Transverse colon (tissue), 4 donors: ENCODE measurements around the gene IRF4. TPM values are rescaled to one million over a fixed set of nuclear protein-coding genes. Genes with fewer than 3 reads are reported as not detected.

Experiments
- DNase-seq: peaks from one replicate; pipeline ENCODE4 v3.0.0-alpha.2; 2019
- H3K27ac ChIP-seq, 4 donors: fragments of 200-600 bp; sonication (generic); 2 replicates each; pipeline ENCODE4 v1.5.1; 2016 to 2018; ENCODE audit warnings: inconsistent platforms in 4 of 4
- H3K27me3 ChIP-seq: fragments of 200-600 bp; sonication (generic); 2 replicates; pipeline ENCODE4 v1.5.1; 2017; ENCODE audit warnings: inconsistent platforms
- H3K36me3 ChIP-seq, 4 donors: fragments of 200-600 bp; sonication (generic); 2 replicates each; pipeline ENCODE4 v1.5.1; 2017 to 2019; ENCODE audit warnings: inconsistent platforms in 4 of 4
- H3K4me1 ChIP-seq, 4 donors: fragments of 200-600 bp; sonication (generic); 2 replicates each; pipeline ENCODE4 v1.5.1; 2017 to 2020; ENCODE audit warnings: inconsistent platforms in 4 of 4
- H3K4me3 ChIP-seq, 4 donors: fragments of 200-600 bp; sonication (generic); 1 replicate in 1 of 4; 2 replicates in 3 of 4; pipeline versions ENCODE4 v1.5.1 to v1.6.1; 2017 to 2019; ENCODE audit warnings: inconsistent platforms in 4 of 4
- H3K9me3 ChIP-seq, 2 donors: fragments of 200-600 bp; sonication (generic); 2 replicates each; pipeline ENCODE4 v1.5.1; 2017 to 2019; ENCODE audit warnings: inconsistent platforms in 2 of 2
- EP300 ChIP-seq: sonication (generic); formaldehyde crosslinking; IDR thresholded peaks from one replicate; pipeline ENCODE4 v1.6.1; 2017; ENCODE audit warnings: antibody characterized with exemption, low read depth
- POLR2A ChIP-seq: fragments of 450-650 bp; IDR thresholded peaks from one replicate; pipeline ENCODE4 v1.6.1; 2016; ENCODE audit warnings: antibody characterized with exemption, mild to moderate bottlenecking, moderate library complexity
- POLR2AphosphoS5 ChIP-seq, 3 donors: sonication (generic); formaldehyde crosslinking; IDR thresholded peaks; one replicate each; pipeline ENCODE4 v1.6.1; 2016; ENCODE audit warnings: antibody characterized with exemption in 3 of 3
- WGBS, 2 donors: methylation state at CpG; one replicate each; pipeline ENCODE4 v1.1.5; 2018; ENCODE audit warnings: low coverage in 1 of 2; 5-methylcytosine and 5-hydroxymethylcytosine counted together
- in situ Hi-C, 4 donors: fragments of 200-750 bp; cut with MboI; loops; one replicate each; pipeline versions ENCODE4 v1.15.0 to v1.15.1; 2017; ENCODE audit warnings: low sequenced_read_pairs in 3 of 4, low pct_ligation_motif_present in 1 of 4, low pct_unique_long_range_greater_than_20kb in 1 of 4
- intact Hi-C: fragments of 100-400 bp; cut with DNase I; formaldehyde crosslinking; loops from one replicate; pipeline ENCODE4 v1.15.1; 2023; ENCODE audit warnings: low total_unique reads
- total RNA-seq, 4 donors: library from RNA; depleted of rRNA; stranded (reverse); fragments of >200 nt; gene quantifications; one replicate each; pipeline ENCODE4 v1.1.0, GENCODE V29; 2016
- TF ChIP-seq, protein P1 (sequence below), 5 experiments: fragments of 200-600 bp in 3 of 5; fragments of 450-650 bp in 2 of 5; sonication (generic) in 3 of 5; IDR thresholded peaks; 1 replicate in 2 of 5; 2 replicates in 3 of 5; pipeline ENCODE4 v1.5.1; 2016 to 2017; ENCODE audit warnings: antibody characterized with exemption in 5 of 5, inconsistent platforms in 3 of 5, mild to moderate bottlenecking in 2 of 5, moderate library complexity in 1 of 5

IRF4 gene
- total RNA-seq, 4 donors from 2014 or later = 0.40 to 18.4 (median 4.3) TPM

DNA sequence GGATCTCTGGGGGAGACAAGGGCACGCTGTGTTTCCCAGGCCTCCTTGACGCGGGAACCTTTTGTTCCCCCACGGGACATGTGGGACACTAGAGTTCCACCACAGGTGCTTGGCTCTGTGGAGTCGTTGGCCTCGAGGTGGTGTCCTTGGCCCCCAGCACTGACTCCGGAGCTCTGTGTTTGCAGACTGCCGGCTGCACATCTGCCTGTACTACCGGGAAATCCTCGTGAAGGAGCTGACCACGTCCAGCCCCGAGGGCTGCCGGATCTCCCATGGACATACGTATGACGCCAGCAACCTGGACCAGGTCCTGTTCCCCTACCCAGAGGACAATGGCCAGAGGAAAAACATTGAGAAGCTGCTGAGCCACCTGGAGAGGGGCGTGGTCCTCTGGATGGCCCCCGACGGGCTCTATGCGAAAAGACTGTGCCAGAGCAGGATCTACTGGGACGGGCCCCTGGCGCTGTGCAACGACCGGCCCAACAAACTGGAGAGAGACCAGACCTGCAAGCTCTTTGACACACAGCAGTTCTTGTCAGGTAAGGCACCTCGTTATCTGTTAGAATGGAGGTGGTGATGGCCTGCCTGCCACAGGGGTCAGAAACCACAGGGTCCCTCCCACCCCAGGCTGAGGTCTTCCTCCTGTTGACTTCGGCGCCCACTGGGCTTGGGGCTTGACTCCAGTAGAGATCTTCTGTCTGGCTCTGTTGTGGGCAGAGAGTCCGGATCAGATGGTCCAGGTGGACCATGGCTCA lies 9.9 kb downstream of the IRF4 start:
- DNase-seq = no peak
- intact Hi-C loops = loop anchor here (5.0 kb wide), 1 partner anchor 214 kb away; no protein-coding TSS in a partner anchor

GRCh38 chr6:401994-402640 lies 10.6 kb downstream of the IRF4 start:
- H3K9me3 ChIP-seq = no peaks in the 10 kb centered on the region
- no peak overlapping the region for H3K27ac ChIP-seq
- peaks cover 0 to 6% (median 0%) of the 10 kb centered on the region in 4 donors for H3K4me1 ChIP-seq
- no peaks in the 10 kb centered on the region for H3K36me3 ChIP-seq
- peaks cover 11% of the 10 kb centered on the region for H3K27me3 ChIP-seq
- intact Hi-C loops = loop anchor here (5.0 kb wide), 1 partner anchor 215 kb away; no protein-coding TSS in a partner anchor
- H3K4me3 ChIP-seq = no peak overlapping the region
- DNase-seq = no peak
- in situ Hi-C loops = no loop called here
- no peak for TF ChIP-seq POLR2AphosphoS5 (IDR thresholded peaks at IDR 0.05)
- no peak for TF ChIP-seq POLR2A
- TF ChIP-seq, protein P1, sequence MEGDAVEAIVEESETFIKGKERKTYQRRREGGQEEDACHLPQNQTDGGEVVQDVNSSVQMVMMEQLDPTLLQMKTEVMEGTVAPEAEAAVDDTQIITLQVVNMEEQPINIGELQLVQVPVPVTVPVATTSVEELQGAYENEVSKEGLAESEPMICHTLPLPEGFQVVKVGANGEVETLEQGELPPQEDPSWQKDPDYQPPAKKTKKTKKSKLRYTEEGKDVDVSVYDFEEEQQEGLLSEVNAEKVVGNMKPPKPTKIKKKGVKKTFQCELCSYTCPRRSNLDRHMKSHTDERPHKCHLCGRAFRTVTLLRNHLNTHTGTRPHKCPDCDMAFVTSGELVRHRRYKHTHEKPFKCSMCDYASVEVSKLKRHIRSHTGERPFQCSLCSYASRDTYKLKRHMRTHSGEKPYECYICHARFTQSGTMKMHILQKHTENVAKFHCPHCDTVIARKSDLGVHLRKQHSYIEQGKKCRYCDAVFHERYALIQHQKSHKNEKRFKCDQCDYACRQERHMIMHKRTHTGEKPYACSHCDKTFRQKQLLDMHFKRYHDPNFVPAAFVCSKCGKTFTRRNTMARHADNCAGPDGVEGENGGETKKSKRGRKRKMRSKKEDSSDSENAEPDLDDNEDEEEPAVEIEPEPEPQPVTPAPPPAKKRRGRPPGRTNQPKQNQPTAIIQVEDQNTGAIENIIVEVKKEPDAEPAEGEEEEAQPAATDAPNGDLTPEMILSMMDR (IDR thresholded peaks at IDR 0.05) = no peak
- no peak for TF ChIP-seq EP300
- WGBS, 2 donors = 90 to 99% methylated on average over 8 to 14 of the region's 14 CpGs

More for the DNA sequence above, 9.9 kb downstream of the IRF4 start:
- Histone ChIP-seq H3K27ac (no peak overlapping the region), H3K4me1 (peaks cover 0 to 6% (median 0%) of the 10 kb centered on the region in 4 donors), H3K4me3 (no peak overlapping the region), H3K9me3 (no peaks in the 10 kb centered on the region), H3K27me3 (peaks cover 11% of the 10 kb centered on the region), H3K36me3 (no peaks in the 10 kb centered on the region)
- TF ChIP-seq EP300 (no peak), POLR2AphosphoS5 (IDR thresholded peaks at IDR 0.05) (no peak), POLR2A (no peak)
- TF ChIP-seq, protein P1 (IDR thresholded peaks at IDR 0.05) = no peak
- 87 to 100% methylated on average over 1 to 26 of the region's 27 CpGs for WGBS, 2 donors
- in situ Hi-C loops = no loop called here

DNA sequence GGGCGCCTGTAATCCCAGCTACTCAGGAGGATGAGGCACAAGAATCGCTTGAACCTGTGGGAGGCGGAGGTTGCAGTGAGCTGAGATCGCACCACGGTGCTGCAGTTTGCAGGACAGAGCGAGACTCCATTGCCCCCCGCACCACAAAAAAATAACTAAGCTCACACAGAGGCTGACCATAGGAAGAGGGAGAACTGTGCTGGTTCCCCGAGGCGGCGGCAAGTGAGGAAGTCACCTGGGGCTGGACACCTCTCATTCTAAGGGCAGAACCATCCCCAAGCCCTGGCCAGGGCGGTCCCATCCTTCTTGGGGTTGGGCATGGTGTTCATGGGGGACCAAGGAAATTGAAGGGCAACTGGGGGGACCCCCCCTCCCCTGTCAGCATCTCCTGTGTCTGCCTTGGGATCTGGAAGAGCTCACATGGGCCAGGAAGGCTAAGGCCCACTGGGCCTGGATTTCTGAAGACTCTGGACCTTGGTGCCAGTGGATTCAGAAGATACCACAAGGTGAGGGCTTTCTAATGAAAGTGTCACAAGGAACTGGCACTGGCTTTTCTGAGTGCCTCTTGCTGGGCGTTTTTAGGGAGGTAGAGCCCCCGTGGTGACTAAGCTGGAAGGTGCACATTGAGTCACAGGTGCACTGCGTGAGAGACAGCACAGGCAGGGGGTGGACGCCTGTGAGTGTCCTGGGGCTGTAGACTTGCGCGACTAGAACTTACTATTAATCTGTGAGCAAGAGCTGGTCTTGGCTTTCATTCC lies 11.5 kb downstream of the IRF4 start:
- no peak overlapping the region for H3K4me3 ChIP-seq

More for the DNA sequence above, 11.5 kb downstream of the IRF4 start:
- WGBS, 2 donors = 77% methylated on average over 17 of the region's 17 CpGs; no CpG with 5 or more reads in 1 of the 2 donors
- in situ Hi-C loops = no loop called here
- Histone ChIP-seq H3K36me3 (no peaks in the 10 kb centered on the region), H3K27ac (no peak overlapping the region), H3K4me1 (peaks cover 0 to 6% (median 0%) of the 10 kb centered on the region in 4 donors), H3K9me3 (no peaks in the 10 kb centered on the region), H3K27me3 (peaks cover 11% of the 10 kb centered on the region)
- DNase-seq = no peak
- no peak for TF ChIP-seq POLR2AphosphoS5 (IDR thresholded peaks at IDR 0.05)
- TF ChIP-seq EP300 = no peak
- no peak for TF ChIP-seq POLR2A
- TF ChIP-seq, protein P1 (IDR thresholded peaks at IDR 0.05) = no peak
- intact Hi-C loops = loop anchor here (5.0 kb wide), 1 partner anchor 216 kb away; no protein-coding TSS in a partner anchor
